T-cell (primary cell): ENCODE results near the gene CHCHD2. TPM values are rescaled to one million over a fixed set of nuclear protein-coding genes. Genes with fewer than 3 reads are reported as not detected.
A peak's percentile ranks its signal among the peaks of the same experiment; 100 is the strongest.
"Not testable (repeated sequence)": the region's sequence is repeated elsewhere in the genome, so short reads cannot be mapped to it uniquely, and the experiment has no call there.

Source experiments
- ATAC-seq, 4 experiments: fragments of 200-7000 bp in 3 of 4; fragments of 150-1000 bp in 1 of 4; cut with Tn5 transposase; replicated peaks in 1 of 4; 1 replicate in 3 of 4; 2 replicates in 1 of 4; pipeline ENCODE4 v1.10.0; 2021; ENCODE audit warnings: moderate library complexity in 3 of 4, mild to moderate bottlenecking in 2 of 4, moderate number of reproducible peaks in 1 of 4
- CTCF ChIA-PET, 2 donors: fragments of 300-600 bp; sonication (Branson Sonifier 250); formaldehyde crosslinking; loops; one replicate each; lab custom pipeline; 2022; ENCODE audit warnings: antibody characterized with exemption in 2 of 2; lab: Charles Lee
- POLR2A ChIA-PET, 2 donors: fragments of 300-600 bp; sonication (Branson Sonifier 250); formaldehyde crosslinking; loops; one replicate each; lab custom pipeline; 2022; ENCODE audit warnings: antibody characterized with exemption in 2 of 2; lab: Charles Lee
- DNase-seq, 35 experiments: peaks; one replicate each; pipeline versions ENCODE4 v3.0.0 to v3.0.0-alpha.2; 2013 to 2023
- H3K27ac ChIP-seq: one replicate; pipeline ENCODE4 v1.5.1; 2013; ENCODE audit warnings: low read length
- H3K27me3 ChIP-seq, 2 experiments: replicated peaks in 1 of 2; 1 replicate in 1 of 2; 2 replicates in 1 of 2; pipeline versions ENCODE4 v1.6.1 to v1.7.0; 2013; ENCODE audit warnings: low read length in 1 of 2, mixed read lengths in 1 of 2; ENCODE audit not compliant: control insufficient read depth in 2 of 2, insufficient read depth in 2 of 2; ENCODE audit errors: extremely low read depth in 1 of 2
- H3K36me3 ChIP-seq, 2 donors: 1 replicate in 1 of 2; 2 replicates in 1 of 2; pipeline versions ENCODE4 v1.6.1 to v1.7.0; 2013; ENCODE audit warnings: low read length in 1 of 2; ENCODE audit not compliant: control insufficient read depth in 2 of 2, insufficient read depth in 1 of 2; ENCODE audit errors: extremely low read depth in 1 of 2
- H3K4me1 ChIP-seq, 2 experiments: 1 replicate in 1 of 2; 2 replicates in 1 of 2; pipeline versions ENCODE4 v1.6.1 to v1.7.0; 2013; ENCODE audit warnings: low read length in 2 of 2, mixed read lengths in 1 of 2; ENCODE audit not compliant: insufficient read depth in 2 of 2, control insufficient read depth in 1 of 2; ENCODE audit errors: extremely low read depth in 1 of 2
- H3K4me3 ChIP-seq, 2 donors: 1 replicate in 1 of 2; 2 replicates in 1 of 2; pipeline versions ENCODE4 v1.5.1 to v1.7.0; 2013; ENCODE audit warnings: mild to moderate bottlenecking in 2 of 2, low read length in 1 of 2, moderate library complexity in 1 of 2; ENCODE audit not compliant: control insufficient read depth in 1 of 2; ENCODE audit errors: extremely low read depth in 1 of 2
- H3K9me3 ChIP-seq: 2 replicates; pipeline ENCODE4 v1.7.0; 2013
- H3K27ac Mint-ChIP-seq, 2 donors: one replicate each; pipeline ENCODE4 v1.8.0; 2020 to 2021; ENCODE audit warnings: mild to moderate bottlenecking in 2 of 2, mixed read lengths in 2 of 2
- H3K27me3 Mint-ChIP-seq, 2 donors: one replicate each; pipeline ENCODE4 v1.8.0; 2021 to 2022; ENCODE audit warnings: mixed read lengths in 2 of 2
- H3K36me3 Mint-ChIP-seq: one replicate; pipeline ENCODE4 v1.8.0; 2021; ENCODE audit warnings: mixed read lengths
- H3K4me1 Mint-ChIP-seq, 3 donors: one replicate each; pipeline ENCODE4 v1.8.0; 2020 to 2022; ENCODE audit warnings: mixed read lengths in 3 of 3, mild to moderate bottlenecking in 1 of 3
- H3K4me3 Mint-ChIP-seq, 3 donors: one replicate each; pipeline ENCODE4 v1.8.0; 2020 to 2022; ENCODE audit warnings: mild to moderate bottlenecking in 3 of 3, mixed read lengths in 3 of 3, moderate library complexity in 3 of 3
- H3K9me3 Mint-ChIP-seq, 3 donors: one replicate each; pipeline ENCODE4 v1.8.0; 2020 to 2022; ENCODE audit warnings: mixed read lengths in 3 of 3
- WGBS: methylation state at CpG from one replicate; pipeline ENCODE4 v1.1.5; 2013; ENCODE audit warnings: missing lambda C conversion rate; ENCODE audit not compliant: insufficient coverage; 5-methylcytosine and 5-hydroxymethylcytosine counted together
- total RNA-seq, 35 experiments: library from RNA in 6 of 35; stranded (reverse) in 6 of 35; fragments of 120-200 nt in 1 of 35; gene quantifications; one replicate each; pipeline versions ENCODE4 v1.2.1 to v1.2.4 and lab custom pipeline; 2013 to 2026

The CHCHD2 gene
- total RNA-seq, 5 donors from 2014 or later (not counting 1 experiment from before 2014, with no cell fraction given): 173 to 209 (median 189) TPM

DNA sequence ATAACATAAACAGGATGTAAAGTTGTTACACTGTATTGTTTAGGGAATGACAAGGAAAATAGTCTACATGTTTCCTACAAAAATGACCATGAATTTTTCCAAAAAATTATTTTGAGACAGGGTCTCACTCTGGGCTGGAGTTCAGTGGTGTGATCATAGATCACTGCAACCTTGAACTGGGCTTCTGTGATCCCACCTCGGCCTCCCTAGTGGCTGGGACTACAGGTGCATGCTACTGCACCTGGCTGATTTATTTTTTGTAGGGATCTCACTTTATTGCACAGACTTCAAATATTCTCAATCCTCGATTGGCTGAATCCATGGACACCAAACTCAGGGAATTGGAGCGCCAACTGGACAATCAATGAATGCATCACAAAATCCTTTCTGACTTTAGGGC is 6.6 kb downstream of the CHCHD2 start:
- peaks cover 9 to 47% of the 10 kb centered on the region in 2 donors for H3K36me3 ChIP-seq
- Mint-ChIP-seq H3K27ac (no peak overlapping the region), H3K36me3 (peaks cover 34% of the 10 kb centered on the region), H3K4me1 (peaks cover 7 to 18% (median 8%) of the 10 kb centered on the region in 3 donors), H3K27me3 (no peaks in the 10 kb centered on the region), H3K4me3 (no peak overlapping the region), H3K9me3 (no peaks in the 10 kb centered on the region)
- H3K27me3 ChIP-seq: no peaks in the 10 kb centered on the region
- ChIA-PET POLR2A (interaction anchor here in 1 of 2 donors (0.6 kb wide), 1 partner anchor 617 kb away, joined by 7 read pairs; no protein-coding TSS in a partner anchor), CTCF (no interaction called here)
- peaks cover 0 to 2% of the 10 kb centered on the region in 2 experiments for H3K4me1 ChIP-seq
- ATAC-seq (no peak), DNase-seq (no peak)
- 100% methylated on average over 1 of the region's 3 CpGs for whole genome bisulfite sequencing
- H3K4me3 ChIP-seq: no peak overlapping the region
- H3K27ac ChIP-seq: no peak overlapping the region
- H3K9me3 ChIP-seq: no peaks in the 10 kb centered on the region

- WGBS: 100% methylated on average over 1 of the region's 8 CpGs
- not testable (repeated sequence) for ATAC-seq, H3K27ac ChIP-seq, H3K27ac Mint-ChIP-seq, H3K9me3 Mint-ChIP-seq, H3K4me1 Mint-ChIP-seq, H3K4me3 ChIP-seq, H3K27me3 Mint-ChIP-seq, DNase-seq, H3K4me1 ChIP-seq, H3K27me3 ChIP-seq, H3K9me3 ChIP-seq, H3K4me3 Mint-ChIP-seq
- peaks cover 26% of the 10 kb centered on the region for H3K36me3 Mint-ChIP-seq
- ChIA-PET CTCF (interaction anchor here in 1 of 2 donors (0.7 kb wide), 1 partner anchor 545 kb away, joined by 3 read pairs; no protein-coding TSS in a partner anchor), POLR2A (interaction anchor here (0.6 kb wide), 3 partner anchors 10 to 20 kb away, joined by 3 to 5 read pairs (median 3); no protein-coding TSS in a partner anchor)
- peaks cover 3 to 41% of the 10 kb centered on the region in 2 donors for H3K36me3 ChIP-seq
Observed at GRCh38 chr7:56098187-56099008, 7.9 kb downstream of the CHCHD2 start.

DNA sequence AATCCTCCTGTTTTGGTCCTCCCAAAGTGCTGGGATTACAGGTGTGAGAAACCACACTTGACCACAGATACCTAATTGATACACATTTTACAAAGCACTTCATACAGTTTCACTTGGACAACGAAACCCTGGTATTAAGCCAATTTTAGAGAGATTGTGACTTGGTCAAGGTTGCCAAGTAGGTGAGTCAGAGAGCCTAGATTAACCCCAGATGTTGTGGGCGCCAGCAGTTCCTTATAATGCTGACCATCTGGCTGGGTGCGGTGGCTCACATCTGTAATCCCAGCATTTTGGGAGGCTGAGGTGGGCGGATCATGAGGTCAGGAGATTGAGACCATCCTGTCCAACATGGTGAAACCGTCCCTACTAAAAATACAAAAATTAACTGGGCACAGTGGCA is 8.6 kb downstream of the CHCHD2 start:
- no peaks in the 10 kb centered on the region for H3K27me3 ChIP-seq
- H3K4me3 Mint-ChIP-seq: no peak overlapping the region
- H3K9me3 ChIP-seq: no peaks in the 10 kb centered on the region
- peaks cover 0 to 8% (median under 1%) of the 10 kb centered on the region in 3 donors for H3K4me1 Mint-ChIP-seq
- H3K36me3 Mint-ChIP-seq: peaks cover 23% of the 10 kb centered on the region
- no peaks in the 10 kb centered on the region for H3K27me3 Mint-ChIP-seq
- H3K9me3 Mint-ChIP-seq: no peaks in the 10 kb centered on the region
- ChIA-PET POLR2A (no interaction called here), CTCF (interaction anchor here in 1 of 2 donors (0.7 kb wide), 1 partner anchor 544 kb away, joined by 3 read pairs; no protein-coding TSS in a partner anchor)
- no peak overlapping the region for H3K27ac ChIP-seq
- H3K36me3 ChIP-seq: peaks cover 3 to 34% of the 10 kb centered on the region in 2 donors
- H3K4me3 ChIP-seq: no peak overlapping the region
- no peak overlapping the region for H3K27ac Mint-ChIP-seq
- no peak for DNase-seq
- no peak for ATAC-seq
- 100% methylated on average over 1 of the region's 5 CpGs for WGBS
- no peaks in the 10 kb centered on the region for H3K4me1 ChIP-seq

DNA sequence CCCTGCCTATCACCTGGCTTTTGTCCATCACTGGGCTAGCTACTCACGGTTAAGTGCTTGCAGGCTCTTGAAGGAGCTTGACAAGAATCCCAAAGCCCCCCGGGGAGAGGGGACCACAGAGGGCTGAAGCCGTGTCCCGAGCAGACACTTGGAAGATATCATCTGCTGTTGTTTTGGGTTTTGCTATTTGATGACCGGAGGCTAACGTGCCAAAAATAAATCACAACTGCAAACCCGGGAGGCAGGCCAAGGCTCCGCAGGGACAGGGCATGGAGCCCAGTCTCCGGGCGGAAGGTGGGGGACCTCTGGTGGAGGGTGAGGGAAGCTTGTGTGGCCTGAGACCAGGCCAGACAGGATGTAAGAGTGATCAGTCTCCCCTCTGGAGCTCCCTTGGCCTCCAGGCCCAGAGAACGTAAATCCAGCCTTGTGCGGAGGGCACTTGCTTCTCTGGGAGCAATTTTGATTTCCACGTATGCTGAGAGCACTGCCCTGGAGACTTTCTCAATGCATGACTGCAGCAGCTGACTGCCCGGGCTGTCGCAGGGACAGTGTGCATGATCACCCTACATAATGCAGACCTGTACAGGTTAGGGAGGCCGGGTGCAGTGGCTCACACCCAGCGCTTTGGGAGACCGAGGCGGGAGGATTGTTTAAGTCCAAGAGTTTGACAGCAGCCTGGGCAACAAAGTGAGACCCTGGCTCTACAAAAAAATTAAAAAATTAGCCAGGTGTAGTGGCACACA is 13.3 kb downstream of the CHCHD2 start, which contains the start of gene PHKG1:
TSS of gene PHKG1 (minus strand) at position 164 of the 743 bp plus-strand sequence. CDS start 4,011 bp downstream, outside the sequence.
- ChIA-PET CTCF (interaction anchor here in 1 of 2 donors (0.6 kb wide), 1 partner anchor 63 kb away, joined by 8 read pairs; no protein-coding TSS in a partner anchor), POLR2A (interaction anchor here in 1 of 2 donors (0.7 to 0.9 kb wide), 2 partner anchors 14 to 28 kb away, joined by 3 read pairs; partner anchors contain the start of gene CHCHD2)
- H3K27me3 Mint-ChIP-seq: no peaks in the 10 kb centered on the region
- H3K4me1 ChIP-seq: no peaks in the 10 kb centered on the region
- no peaks in the 10 kb centered on the region for H3K27me3 ChIP-seq
- H3K9me3 Mint-ChIP-seq: no peaks in the 10 kb centered on the region
- H3K9me3 ChIP-seq: no peaks in the 10 kb centered on the region
- no peak within 1 kb of the TSS for H3K27ac ChIP-seq
- peak in 3 of 4 experiments; percentile 19 to 28 (median 25) for ATAC-seq
- no peak within 1 kb of the TSS for H3K4me3 ChIP-seq
- no peak within 1 kb of the TSS for H3K27ac Mint-ChIP-seq
- WGBS: 88% methylated on average over 18 of the region's 19 CpGs
- H3K36me3 Mint-ChIP-seq: peaks cover 5% of the 10 kb centered on the region
- no peak for DNase-seq
- no peak within 1 kb of the TSS for H3K4me3 Mint-ChIP-seq
- no peaks in the 10 kb centered on the region for H3K4me1 Mint-ChIP-seq
- peaks cover 2 to 4% of the 10 kb centered on the region in 2 donors for H3K36me3 ChIP-seq

DNA sequence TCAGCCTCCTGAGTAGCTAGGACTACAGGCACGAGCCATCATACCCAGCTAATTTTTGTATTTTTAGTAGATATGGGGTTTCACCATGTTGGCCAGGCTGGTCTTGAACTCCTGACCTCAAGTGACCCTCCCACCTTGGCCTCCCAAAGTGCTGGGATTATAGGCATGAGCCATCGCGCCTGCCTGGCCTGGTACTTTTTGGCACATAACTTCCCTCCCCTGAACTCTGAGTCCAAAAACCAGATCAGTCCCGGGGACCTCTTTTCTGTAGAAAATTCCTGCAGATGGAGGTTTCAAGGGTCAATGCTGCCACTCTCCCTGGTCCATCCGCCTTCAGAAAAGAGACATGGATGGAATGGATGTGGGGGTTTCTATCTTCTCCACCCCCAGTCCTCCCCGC is 13.9 kb downstream of the CHCHD2 start:
- not testable (repeated sequence) for H3K36me3 Mint-ChIP-seq, H3K4me3 Mint-ChIP-seq, ATAC-seq, H3K27ac ChIP-seq, H3K27ac Mint-ChIP-seq, H3K9me3 Mint-ChIP-seq, H3K4me1 ChIP-seq, H3K9me3 ChIP-seq, H3K4me1 Mint-ChIP-seq, H3K27me3 Mint-ChIP-seq, H3K4me3 ChIP-seq, H3K36me3 ChIP-seq, DNase-seq, H3K27me3 ChIP-seq
- ChIA-PET POLR2A (interaction anchor here in 1 of 2 donors (0.7 to 0.9 kb wide), 2 partner anchors 14 to 27 kb away, joined by 3 read pairs; partner anchors contain the start of gene CHCHD2), CTCF (interaction anchor here (0.6 kb wide), 2 partner anchors 27 to 63 kb away, joined by 3 to 8 read pairs; no protein-coding TSS in a partner anchor)
- no CpG with 5 or more reads among the region's 6 CpGs for WGBS

- no peak overlapping the region for H3K4me3 ChIP-seq
- H3K4me1 ChIP-seq: no peaks in the 10 kb centered on the region
- POLR2A ChIA-PET: interaction anchor here in 1 of 2 donors (0.6 kb wide), 1 partner anchor 102 kb away, joined by 3 read pairs; no protein-coding TSS in a partner anchor
- H3K27me3 ChIP-seq: no peaks in the 10 kb centered on the region
- DNase-seq (no peak), ATAC-seq (peak in 2 of 4 experiments; percentile 10 to 15)
- Mint-ChIP-seq H3K27ac (no peak overlapping the region), H3K27me3 (no peaks in the 10 kb centered on the region), H3K9me3 (no peaks in the 10 kb centered on the region), H3K4me1 (no peaks in the 10 kb centered on the region), H3K4me3 (no peak overlapping the region), H3K36me3 (peaks cover 5% of the 10 kb centered on the region)
- CTCF ChIA-PET: interaction anchor here (0.6 kb wide), 2 partner anchors 26 kb away, joined by 3 to 7 read pairs; no protein-coding TSS in a partner anchor
- peaks cover 3 to 4% of the 10 kb centered on the region in 2 donors for H3K36me3 ChIP-seq
- H3K9me3 ChIP-seq: no peaks in the 10 kb centered on the region
- no peak overlapping the region for H3K27ac ChIP-seq
- 95% methylated on average over 3 of the region's 3 CpGs for WGBS
Observed at GRCh38 chr7:56091591-56091990, 14.7 kb downstream of the CHCHD2 start.
